ENCODE results near the gene INPP5F.

- TF ChIP-seq CTCF (IDR thresholded peaks at IDR 0.05): no peak
- TF ChIP-seq POLR2A (IDR thresholded peaks at IDR 0.05): no peak
Measured at GRCh38 chr10:119818889-119819270, 93.0 kb downstream of the INPP5F start.

Data from heart left ventricle (tissue), 13 donors.